ENCODE data around the gene GP1BA.

DNA sequence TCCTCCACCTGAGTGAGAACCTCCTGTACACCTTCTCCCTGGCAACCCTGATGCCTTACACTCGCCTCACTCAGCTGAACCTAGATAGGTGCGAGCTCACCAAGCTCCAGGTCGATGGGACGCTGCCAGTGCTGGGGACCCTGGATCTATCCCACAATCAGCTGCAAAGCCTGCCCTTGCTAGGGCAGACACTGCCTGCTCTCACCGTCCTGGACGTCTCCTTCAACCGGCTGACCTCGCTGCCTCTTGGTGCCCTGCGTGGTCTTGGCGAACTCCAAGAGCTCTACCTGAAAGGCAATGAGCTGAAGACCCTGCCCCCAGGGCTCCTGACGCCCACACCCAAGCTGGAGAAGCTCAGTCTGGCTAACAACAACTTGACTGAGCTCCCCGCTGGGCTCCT is 679 bp downstream of the GP1BA start:
- no peak for TF ChIP-seq ELF4 (CRISPR knock-in tag; IDR thresholded peaks at IDR 0.05; ENCODE audit: low read depth)
- TF ChIP-seq CTCF (IDR thresholded peaks at IDR 0.05): no peak
- TF ChIP-seq MAX (CRISPR knock-in tag; IDR thresholded peaks at IDR 0.05): no peak
- TF ChIP-seq NFATC4 (CRISPR knock-in tag; IDR thresholded peaks at IDR 0.05): no peak
- TF ChIP-seq ZNF121 (CRISPR knock-in tag; IDR thresholded peaks at IDR 0.05): no peak
- TF ChIP-seq CBFB (CRISPR knock-in tag; IDR thresholded peaks at IDR 0.05; ENCODE audit: low read depth): no peak
- TF ChIP-seq ZNF423 (CRISPR knock-in tag; IDR thresholded peaks at IDR 0.05): no peak
